Measurements from ENCODE around the gene AREL1.

Gene AREL1

DNA sequence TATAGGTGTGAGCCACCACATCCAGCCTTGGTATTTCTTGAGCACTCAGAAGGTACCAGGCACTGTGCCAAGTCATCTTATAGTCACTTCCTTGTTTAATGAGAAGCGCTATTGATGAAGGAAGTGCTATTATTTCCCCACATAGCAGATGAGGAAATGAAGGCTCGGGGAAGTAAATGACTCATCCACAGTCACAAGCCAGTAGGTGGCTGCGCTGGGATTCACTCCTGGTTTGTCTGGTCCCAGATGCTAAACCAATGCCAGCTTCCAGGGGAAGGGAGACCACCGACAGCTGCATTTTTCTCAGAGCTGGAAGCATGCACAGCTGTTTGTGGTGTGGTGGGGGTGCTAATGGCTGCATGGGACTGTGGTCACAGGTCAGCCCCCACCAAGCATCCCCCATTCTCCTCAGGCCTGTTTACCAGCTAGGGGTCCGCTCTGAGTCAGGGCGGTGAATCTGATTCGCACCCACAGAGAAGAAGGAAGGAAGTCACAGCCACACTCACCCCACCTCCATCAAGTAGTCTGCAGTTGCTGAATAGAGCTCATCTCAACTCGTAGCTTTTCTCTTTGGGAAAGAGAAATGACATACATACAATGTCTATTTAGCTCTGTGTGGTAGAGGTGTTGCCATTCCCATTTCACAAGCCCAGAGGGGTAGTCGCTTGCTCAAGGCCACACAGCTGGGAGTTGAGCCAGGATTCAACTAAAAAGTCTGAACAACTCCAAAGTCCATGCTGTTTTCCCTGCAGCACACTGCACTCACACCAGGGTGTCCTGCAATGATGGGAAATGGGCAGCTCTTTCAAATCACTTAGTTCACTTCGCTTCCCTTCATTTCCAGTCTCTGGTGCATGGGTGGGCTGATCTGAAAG, 94.6 kb downstream of the AREL1 start (continued):
- TF ChIP-seq, protein P1, sequence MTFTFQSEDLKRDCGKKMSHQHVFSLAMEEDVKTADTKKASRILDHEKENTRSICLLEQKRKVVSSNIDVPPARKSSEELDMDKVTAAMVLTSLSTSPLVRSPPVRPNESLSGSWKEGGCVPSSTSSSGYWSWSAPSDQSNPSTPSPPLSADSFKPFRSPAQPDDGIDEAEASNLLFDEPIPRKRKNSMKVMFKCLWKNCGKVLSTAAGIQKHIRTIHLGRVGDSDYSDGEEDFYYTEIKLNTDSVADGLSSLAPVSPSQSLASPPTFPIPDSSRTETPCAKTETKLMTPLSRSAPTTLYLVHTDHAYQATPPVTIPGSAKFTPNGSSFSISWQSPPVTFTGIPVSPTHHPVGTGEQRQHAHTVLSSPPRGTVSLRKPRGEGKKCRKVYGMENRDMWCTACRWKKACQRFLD (tag by site-specific recombination; IDR thresholded peaks at IDR 0.05) = no peak
- no peak for TF ChIP-seq ZNF280C (tag by site-specific recombination; IDR thresholded peaks at IDR 0.05)
- no peak for TF ChIP-seq ZNF16 (tag by site-specific recombination; IDR thresholded peaks at IDR 0.05; ENCODE audit: low read depth)
- TF ChIP-seq, protein P2, sequence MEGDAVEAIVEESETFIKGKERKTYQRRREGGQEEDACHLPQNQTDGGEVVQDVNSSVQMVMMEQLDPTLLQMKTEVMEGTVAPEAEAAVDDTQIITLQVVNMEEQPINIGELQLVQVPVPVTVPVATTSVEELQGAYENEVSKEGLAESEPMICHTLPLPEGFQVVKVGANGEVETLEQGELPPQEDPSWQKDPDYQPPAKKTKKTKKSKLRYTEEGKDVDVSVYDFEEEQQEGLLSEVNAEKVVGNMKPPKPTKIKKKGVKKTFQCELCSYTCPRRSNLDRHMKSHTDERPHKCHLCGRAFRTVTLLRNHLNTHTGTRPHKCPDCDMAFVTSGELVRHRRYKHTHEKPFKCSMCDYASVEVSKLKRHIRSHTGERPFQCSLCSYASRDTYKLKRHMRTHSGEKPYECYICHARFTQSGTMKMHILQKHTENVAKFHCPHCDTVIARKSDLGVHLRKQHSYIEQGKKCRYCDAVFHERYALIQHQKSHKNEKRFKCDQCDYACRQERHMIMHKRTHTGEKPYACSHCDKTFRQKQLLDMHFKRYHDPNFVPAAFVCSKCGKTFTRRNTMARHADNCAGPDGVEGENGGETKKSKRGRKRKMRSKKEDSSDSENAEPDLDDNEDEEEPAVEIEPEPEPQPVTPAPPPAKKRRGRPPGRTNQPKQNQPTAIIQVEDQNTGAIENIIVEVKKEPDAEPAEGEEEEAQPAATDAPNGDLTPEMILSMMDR (tag by site-specific recombination; IDR thresholded peaks at IDR 0.05) = no peak
- no peak for TF ChIP-seq OSR2 (tag by site-specific recombination; IDR thresholded peaks at IDR 0.05)
- TF ChIP-seq, protein P3, sequence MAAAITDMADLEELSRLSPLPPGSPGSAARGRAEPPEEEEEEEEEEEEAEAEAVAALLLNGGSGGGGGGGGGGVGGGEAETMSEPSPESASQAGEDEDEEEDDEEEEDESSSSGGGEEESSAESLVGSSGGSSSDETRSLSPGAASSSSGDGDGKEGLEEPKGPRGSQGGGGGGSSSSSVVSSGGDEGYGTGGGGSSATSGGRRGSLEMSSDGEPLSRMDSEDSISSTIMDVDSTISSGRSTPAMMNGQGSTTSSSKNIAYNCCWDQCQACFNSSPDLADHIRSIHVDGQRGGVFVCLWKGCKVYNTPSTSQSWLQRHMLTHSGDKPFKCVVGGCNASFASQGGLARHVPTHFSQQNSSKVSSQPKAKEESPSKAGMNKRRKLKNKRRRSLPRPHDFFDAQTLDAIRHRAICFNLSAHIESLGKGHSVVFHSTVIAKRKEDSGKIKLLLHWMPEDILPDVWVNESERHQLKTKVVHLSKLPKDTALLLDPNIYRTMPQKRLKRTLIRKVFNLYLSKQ (tag by site-specific recombination; IDR thresholded peaks at IDR 0.05; ENCODE audit: borderline replicate concordance) = no peak
- no peak for TF ChIP-seq ZNF677 (tag by site-specific recombination; IDR thresholded peaks at IDR 0.05)

GRCh38 chr14:74616996-74617700, 95.7 kb downstream of the AREL1 start:
- TF ChIP-seq, protein P4, sequence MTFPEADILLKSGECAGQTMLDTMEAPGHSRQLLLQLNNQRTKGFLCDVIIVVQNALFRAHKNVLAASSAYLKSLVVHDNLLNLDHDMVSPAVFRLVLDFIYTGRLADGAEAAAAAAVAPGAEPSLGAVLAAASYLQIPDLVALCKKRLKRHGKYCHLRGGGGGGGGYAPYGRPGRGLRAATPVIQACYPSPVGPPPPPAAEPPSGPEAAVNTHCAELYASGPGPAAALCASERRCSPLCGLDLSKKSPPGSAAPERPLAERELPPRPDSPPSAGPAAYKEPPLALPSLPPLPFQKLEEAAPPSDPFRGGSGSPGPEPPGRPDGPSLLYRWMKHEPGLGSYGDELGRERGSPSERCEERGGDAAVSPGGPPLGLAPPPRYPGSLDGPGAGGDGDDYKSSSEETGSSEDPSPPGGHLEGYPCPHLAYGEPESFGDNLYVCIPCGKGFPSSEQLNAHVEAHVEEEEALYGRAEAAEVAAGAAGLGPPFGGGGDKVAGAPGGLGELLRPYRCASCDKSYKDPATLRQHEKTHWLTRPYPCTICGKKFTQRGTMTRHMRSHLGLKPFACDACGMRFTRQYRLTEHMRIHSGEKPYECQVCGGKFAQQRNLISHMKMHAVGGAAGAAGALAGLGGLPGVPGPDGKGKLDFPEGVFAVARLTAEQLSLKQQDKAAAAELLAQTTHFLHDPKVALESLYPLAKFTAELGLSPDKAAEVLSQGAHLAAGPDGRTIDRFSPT (tag by site-specific recombination; IDR thresholded peaks at IDR 0.05) = no peak
- TF ChIP-seq GLIS1 (tag by site-specific recombination; IDR thresholded peaks at IDR 0.05) = peak; percentile 70
- TF ChIP-seq ZBTB7A (tag by site-specific recombination; IDR thresholded peaks at IDR 0.05; ENCODE audit: low read depth) = no peak
- Histone ChIP-seq H3K4me3 (ENCODE audit: low read depth, low read length) (no peak overlapping the region), H3K9me3 (ENCODE audit: control insufficient read depth, insufficient read depth, low read depth, low read length) (no peaks in the 10 kb centered on the region), H3K27ac (ENCODE audit: extremely low read depth, low read depth, low read length) (no peak overlapping the region), H3K36me3 (ENCODE audit: control insufficient read depth in 2 of 2, insufficient read depth in 1 of 2, low read length in 2 of 2) (no peaks in the 10 kb centered on the region), H3K4me1 (ENCODE audit: control insufficient read depth, insufficient read depth, low read length) (peaks cover under 1% of the 10 kb centered on the region; the same call in 1 of the 2 replicates)
- ChIA-PET CTCF (interaction anchor here (0.6 to 4.4 kb wide), 2 partner anchors 8 kb away, joined by 3 to 29 read pairs; no protein-coding TSS in a partner anchor), POLR2A (no interaction called here)

DNA sequence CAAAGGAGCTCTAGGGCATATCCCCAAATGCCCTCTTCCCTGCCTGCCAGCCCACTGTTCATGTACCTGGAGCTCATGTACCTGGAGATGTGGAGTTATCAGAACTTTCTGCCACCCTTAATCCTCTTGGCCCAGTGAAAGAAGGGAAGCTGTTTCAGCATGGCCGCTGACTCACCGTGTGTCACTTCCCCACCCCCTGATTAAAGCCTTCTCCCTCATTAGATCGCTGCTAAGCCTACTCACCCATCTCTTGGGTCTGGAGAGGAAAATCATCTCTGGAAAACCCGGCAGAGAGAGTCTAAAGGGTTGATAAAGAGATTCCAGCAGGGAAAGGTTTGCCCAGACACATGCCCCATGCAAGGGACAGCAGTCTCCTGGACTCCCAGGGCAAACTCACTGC, 96.4 kb downstream of the AREL1 start:
- Histone ChIP-seq H3K27ac (ENCODE audit: extremely low read depth, low read depth, low read length) (no peak overlapping the region), H3K4me3 (ENCODE audit: low read depth, low read length) (no peak overlapping the region), H3K36me3 (ENCODE audit: control insufficient read depth in 2 of 2, insufficient read depth in 1 of 2, low read length in 2 of 2) (no peaks in the 10 kb centered on the region), H3K4me1 (ENCODE audit: control insufficient read depth, insufficient read depth, low read length) (peaks cover 3% of the 10 kb centered on the region; the same call in 1 of the 2 replicates), H3K9me3 (ENCODE audit: control insufficient read depth, insufficient read depth, low read depth, low read length) (no peaks in the 10 kb centered on the region)
- POLR2A ChIA-PET = no interaction called here
- CTCF ChIA-PET = interaction anchor here (0.6 to 0.7 kb wide), 2 partner anchors 15 to 146 kb away, joined by 3 read pairs; no protein-coding TSS in a partner anchor
- TF ChIP-seq ZNF140 (tag by site-specific recombination; IDR thresholded peaks at IDR 0.05) (no peak), ZBTB17 (tag by site-specific recombination; IDR thresholded peaks at IDR 0.05) (no peak), ZNF112 (tag by site-specific recombination; IDR thresholded peaks at IDR 0.05) (no peak), ZNF776 (tag by site-specific recombination; IDR thresholded peaks at IDR 0.05; ENCODE audit: borderline replicate concordance) (no peak), ZNF501 (tag by site-specific recombination; IDR thresholded peaks at IDR 0.05) (no peak), ZNF510 (tag by site-specific recombination; IDR thresholded peaks at IDR 0.05; ENCODE audit: insufficient replicate concordance) (no peak)
- TF ChIP-seq, protein P5, sequence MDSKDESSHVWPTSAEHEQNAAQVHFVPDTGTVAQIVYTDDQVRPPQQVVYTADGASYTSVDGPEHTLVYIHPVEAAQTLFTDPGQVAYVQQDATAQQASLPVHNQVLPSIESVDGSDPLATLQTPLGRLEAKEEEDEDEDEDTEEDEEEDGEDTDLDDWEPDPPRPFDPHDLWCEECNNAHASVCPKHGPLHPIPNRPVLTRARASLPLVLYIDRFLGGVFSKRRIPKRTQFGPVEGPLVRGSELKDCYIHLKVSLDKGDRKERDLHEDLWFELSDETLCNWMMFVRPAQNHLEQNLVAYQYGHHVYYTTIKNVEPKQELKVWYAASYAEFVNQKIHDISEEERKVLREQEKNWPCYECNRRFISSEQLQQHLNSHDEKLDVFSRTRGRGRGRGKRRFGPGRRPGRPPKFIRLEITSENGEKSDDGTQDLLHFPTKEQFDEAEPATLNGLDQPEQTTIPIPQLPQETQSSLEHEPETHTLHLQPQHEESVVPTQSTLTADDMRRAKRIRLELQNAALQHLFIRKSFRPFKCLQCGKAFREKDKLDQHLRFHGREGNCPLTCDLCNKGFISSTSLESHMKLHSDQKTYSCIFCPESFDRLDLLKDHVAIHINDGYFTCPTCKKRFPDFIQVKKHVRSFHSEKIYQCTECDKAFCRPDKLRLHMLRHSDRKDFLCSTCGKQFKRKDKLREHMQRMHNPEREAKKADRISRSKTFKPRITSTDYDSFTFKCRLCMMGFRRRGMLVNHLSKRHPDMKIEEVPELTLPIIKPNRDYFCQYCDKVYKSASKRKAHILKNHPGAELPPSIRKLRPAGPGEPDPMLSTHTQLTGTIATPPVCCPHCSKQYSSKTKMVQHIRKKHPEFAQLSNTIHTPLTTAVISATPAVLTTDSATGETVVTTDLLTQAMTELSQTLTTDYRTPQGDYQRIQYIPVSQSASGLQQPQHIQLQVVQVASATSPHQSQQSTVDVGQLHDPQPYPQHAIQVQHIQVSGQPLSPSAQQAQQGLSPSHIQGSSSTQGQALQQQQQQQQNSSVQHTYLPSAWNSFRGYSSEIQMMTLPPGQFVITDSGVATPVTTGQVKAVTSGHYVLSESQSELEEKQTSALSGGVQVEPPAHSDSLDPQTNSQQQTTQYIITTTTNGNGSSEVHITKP (tag by site-specific recombination; IDR thresholded peaks at IDR 0.05) = no peak
